GM20000 (cell line): Measurements from ENCODE around the gene SLC9C2.
"Not testable (repeated sequence)": the region's sequence is repeated elsewhere in the genome, so short reads cannot be mapped to it uniquely, and the experiment has no call there.

ENCODE experiments used
- DNase-seq: peaks from one replicate; pipeline ENCODE4 v3.0.0; 2012; ENCODE audit warnings: low spot score
- CTCF ChIP-seq: IDR thresholded peaks from 2 replicates; pipeline ENCODE4 v1.5.1; 2012; ENCODE audit warnings: mild to moderate bottlenecking, control low read depth; ENCODE audit errors: extremely low read depth, missing control alignments

Gene SLC9C2

DNA sequence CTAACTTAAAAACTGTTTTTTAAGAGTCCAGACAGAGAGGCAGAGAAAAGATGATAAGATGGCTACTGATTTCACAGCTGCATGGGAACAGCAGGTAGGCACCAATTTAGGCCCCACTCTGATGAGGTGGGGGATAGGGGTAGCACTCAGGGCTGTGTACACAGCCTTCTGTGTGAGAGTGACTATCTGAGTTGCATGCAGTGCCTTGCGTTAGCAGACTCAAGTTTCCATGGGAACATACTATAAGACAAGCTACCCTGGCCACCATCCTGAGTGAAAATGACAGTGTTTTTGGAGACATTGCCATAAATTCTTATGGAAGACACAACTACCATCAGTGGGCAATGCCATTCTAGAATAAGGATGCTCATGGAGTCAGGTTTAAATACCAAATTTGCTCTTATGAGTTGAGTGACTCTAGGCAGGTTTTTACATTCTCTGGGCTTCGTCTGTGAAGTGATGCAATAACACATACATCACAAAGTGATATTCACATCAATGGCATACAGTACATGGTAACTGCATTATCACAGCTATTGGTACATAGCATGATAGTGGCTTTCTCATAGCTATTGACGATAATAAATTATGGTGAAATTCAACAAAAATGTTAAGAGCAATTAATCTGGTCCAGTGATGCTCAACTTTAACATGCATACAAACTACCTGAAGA, 30.5 kb downstream of the SLC9C2 start:
- DNase-seq, result no peak
- TF ChIP-seq CTCF, result no peak

DNA sequence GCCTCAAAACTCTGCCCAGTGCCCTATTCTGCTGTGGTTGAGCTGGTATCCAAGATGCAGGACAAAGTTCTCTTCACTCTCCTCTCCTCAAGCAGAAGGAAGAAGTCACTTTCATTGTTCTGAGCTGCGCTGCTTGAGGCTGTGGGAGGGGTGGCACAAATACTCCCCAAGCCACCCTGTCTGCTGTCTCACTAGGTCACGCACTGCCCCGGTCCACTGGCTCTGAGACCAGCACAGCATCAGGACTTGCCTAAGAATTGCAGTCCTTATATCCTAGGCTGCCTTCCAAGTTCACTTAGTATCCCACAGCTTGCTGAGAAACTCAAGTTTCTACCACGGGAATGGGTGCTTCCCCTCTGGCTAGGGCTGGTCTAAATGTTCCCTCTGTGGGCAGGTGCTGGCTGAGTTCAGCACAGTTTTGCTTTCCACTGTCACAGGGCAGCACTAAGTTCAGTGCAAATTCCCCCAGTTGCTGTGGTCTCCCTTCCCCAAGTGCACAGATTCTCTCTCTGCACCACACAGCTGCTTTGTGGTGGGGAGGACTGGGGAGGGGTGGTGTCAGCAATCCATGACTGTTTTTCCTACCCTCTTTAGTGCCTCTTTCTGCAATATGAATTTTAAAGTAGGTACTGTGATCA, 32.4 kb downstream of the SLC9C2 start:
- DNase-seq, result no peak
- TF ChIP-seq CTCF, result no peak

- DNase-seq, result no peak
- TF ChIP-seq CTCF, result no peak
Observed at GRCh38 chr1:173568483-173568882, 34.4 kb downstream of the SLC9C2 start.

DNA sequence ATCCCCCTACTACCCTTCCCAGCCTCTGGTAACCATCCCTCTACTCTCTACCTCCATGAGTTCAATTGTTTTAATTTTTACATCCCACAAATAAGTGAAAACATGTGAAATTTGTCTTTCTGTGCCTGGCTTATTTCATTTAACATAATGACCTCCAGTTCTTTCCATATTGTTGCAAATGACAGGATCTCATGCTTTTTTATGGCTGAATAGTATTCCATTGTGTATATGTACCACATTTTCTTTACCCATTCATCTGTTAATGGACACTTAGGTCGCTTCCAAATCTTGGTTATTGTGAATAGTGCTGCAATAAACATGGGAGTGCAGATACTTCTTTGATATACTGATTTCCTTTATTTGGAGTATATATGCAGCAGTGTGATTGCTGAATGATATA, 39.0 kb downstream of the SLC9C2 start:
- DNase-seq, result not testable (repeated sequence)

- DNase-seq, result no peak
- no peak for TF ChIP-seq CTCF
Observed at GRCh38 chr1:173562813-173563212, 40.1 kb downstream of the SLC9C2 start.

DNA sequence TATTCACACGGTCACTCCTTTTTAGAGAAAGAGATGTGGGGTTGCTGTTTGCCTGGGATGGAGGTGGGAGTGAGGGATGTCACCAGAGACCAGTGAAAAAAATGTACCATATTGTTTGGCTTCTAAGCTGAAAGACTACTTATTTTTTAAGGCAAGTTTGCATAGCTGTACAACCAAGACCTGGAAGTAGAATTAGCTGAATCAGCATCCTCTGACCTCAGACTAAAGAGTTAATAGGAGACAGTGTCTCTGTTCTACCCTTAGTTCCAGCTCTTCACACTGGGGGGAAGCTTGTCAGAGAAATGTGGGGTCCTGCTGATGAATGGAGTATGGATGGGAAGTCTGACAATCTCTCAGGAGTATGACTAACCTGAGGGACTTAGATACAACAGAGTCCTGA, 41.6 kb downstream of the SLC9C2 start:
- TF ChIP-seq CTCF, result no peak
- no peak for DNase-seq

- no peak for TF ChIP-seq CTCF
Observed at GRCh38 chr1:173560285-173560880, 42.5 kb downstream of the SLC9C2 start.

More at GRCh38 chr1:173560285-173560880, 42.5 kb downstream of the SLC9C2 start:
- DNase-seq, result no peak
